Retinal pigment epithelial cell (primary cell): ENCODE results near the gene TNIP1.

Experiments
- DNase-seq: peaks from one replicate; pipeline ENCODE4 v3.0.0-alpha.2; 2010; ENCODE audit warnings: low read depth
- H3K4me3 ChIP-seq: 2 replicates; pipeline ENCODE4 v1.5.1; 2011; ENCODE audit warnings: mild to moderate bottlenecking, low read length, control low read depth, moderate library complexity
- CTCF ChIP-seq: conservative IDR thresholded peaks from 2 replicates; pipeline ENCODE4 v1.5.1; 2011; ENCODE audit warnings: low read depth, low read length, control low read depth, inconsistent platforms

Gene TNIP1

GRCh38 chr5:151085517-151086041 lies 4.7 kb upstream of the TNIP1 start:
- DNase-seq = no peak
- no peak overlapping the region for H3K4me3 ChIP-seq
- TF ChIP-seq CTCF = no peak

GRCh38 chr5:151084363-151084762 lies 3.5 kb upstream of the TNIP1 start:
- DNase-seq = no peak
- H3K4me3 ChIP-seq = no peak overlapping the region
- TF ChIP-seq CTCF = no peak

- DNase-seq = peak; percentile 55
- no peak overlapping the region for H3K4me3 ChIP-seq
- TF ChIP-seq CTCF = no peak
These were observed 2.3 kb upstream of the TNIP1 start for GRCh38 chr5:151083081-151083676.

- DNase-seq = no peak
- peak; percentile 46 for TF ChIP-seq CTCF
- H3K4me3 ChIP-seq = no peak overlapping the region
These were observed 1.6 kb upstream of the TNIP1 start for GRCh38 chr5:151082282-151082902.

GRCh38 chr5:151081431-151082281 lies 822 bp upstream of the TNIP1 start:
- TF ChIP-seq CTCF = no peak
- peak overlapping the region; percentile 81 for H3K4me3 ChIP-seq
- DNase-seq = no peak

GRCh38 chr5:151079838-151080612 lies 809 bp downstream of the TNIP1 start:
- no peak for DNase-seq
- H3K4me3 ChIP-seq = peak overlapping the region; percentile 81
- no peak for TF ChIP-seq CTCF
